Left lung (tissue), 10 donors: ENCODE data around the gene WASF2. TPM values are rescaled to one million over a fixed set of nuclear protein-coding genes. Genes with fewer than 3 reads are reported as not detected.
A peak's percentile ranks its signal among the peaks of the same experiment; 100 is the strongest.

Source experiments
- ATAC-seq: fragments of 200-7000 bp; cut with Tn5 transposase; one replicate; pipeline ENCODE4 v1.9.1; 2020; ENCODE audit warnings: moderate library complexity
- DNase-seq, 4 donors: peaks; one replicate each; pipeline ENCODE4 v3.0.0-alpha.2; 2013 to 2020
- H3K27ac ChIP-seq, 2 donors: fragments of 200-600 bp; sonication (generic) in 1 of 2; one replicate each; pipeline versions ENCODE4 v1.5.0 to v1.8.0; 2020 to 2021
- H3K27me3 ChIP-seq, 2 donors: fragments of 200-600 bp; sonication (generic) in 1 of 2; one replicate each; pipeline versions ENCODE4 v1.5.0 to v1.8.0; 2020 to 2021
- H3K36me3 ChIP-seq, 2 donors: fragments of 200-600 bp; sonication (generic) in 1 of 2; one replicate each; pipeline versions ENCODE4 v1.5.0 to v1.8.0; 2020 to 2021
- H3K4me1 ChIP-seq, 2 donors: fragments of 200-600 bp; one replicate each; pipeline ENCODE4 v1.8.0; 2021
- H3K4me3 ChIP-seq, 2 donors: fragments of 200-600 bp; sonication (generic) in 1 of 2; one replicate each; pipeline versions ENCODE4 v1.5.0 to v1.8.0; 2020 to 2021; ENCODE audit warnings: mild to moderate bottlenecking in 1 of 2
- H3K9me3 ChIP-seq, 2 donors: fragments of 200-600 bp; sonication (generic) in 1 of 2; one replicate each; pipeline versions ENCODE4 v1.5.0 to v1.8.0; 2020 to 2021
- CTCF ChIP-seq, 2 donors: fragments of 200-600 bp; sonication (generic) in 1 of 2; IDR thresholded peaks; one replicate each; pipeline versions ENCODE4 v1.5.0 to v1.8.0; 2021; ENCODE audit warnings: antibody characterized with exemption in 2 of 2
- intact Hi-C, 2 donors: fragments of 100-400 bp; cut with DNase I; formaldehyde crosslinking; loops; one replicate each; pipeline versions ENCODE4 v1.11.2 to v1.14.2; 2022
- polyA plus RNA-seq, 6 donors: library from polyadenylated mRNA; unstranded; fragments of 120-200 nt; gene quantifications; one replicate each; pipeline ENCODE4 v1.2.1, GENCODE V29; 2013; ENCODE audit not compliant: insufficient read length in 6 of 6
- total RNA-seq, 2 donors: library from RNA; stranded (reverse); fragmentation: NEBNext Ultra II Directional; extraction: Animal tissue kit (Norgen Biotek cat#: 25700); gene quantifications; one replicate each; pipeline ENCODE4 v1.2.1, GENCODE V29; 2021
- donor health status: DM: no; HTN: yes; CAD: no.
- donor health status: DM: no; HTN: no; CAD: no.

Gene WASF2
- total and polyA plus RNA-seq, 8 donors = 108 to 147 (median 134) TPM

GRCh38 chr1:27529704-27530018 is 39.7 kb upstream of the WASF2 start:
- intact Hi-C loops = no loop called here
- H3K9me3 ChIP-seq = no peaks in the 10 kb centered on the region
- peaks cover 42 to 56% of the 10 kb centered on the region in 2 donors for H3K4me1 ChIP-seq
- DNase-seq (no peak), ATAC-seq (no peak)
- H3K27me3 ChIP-seq = peaks cover 0 to 18% of the 10 kb centered on the region in 2 donors
- no peak for TF ChIP-seq CTCF (IDR thresholded peaks at IDR 0.05)
- H3K4me3 ChIP-seq = no peak overlapping the region
- H3K27ac ChIP-seq = peak overlapping the region; percentile 68 to 81
- peaks cover 0 to 20% of the 10 kb centered on the region in 2 donors for H3K36me3 ChIP-seq

- DNase-seq (peak in 3 of 4 donors; percentile 65 to 74 (median 72)), ATAC-seq (peak; percentile 51)
- peaks cover 0 to 15% of the 10 kb centered on the region in 2 donors for H3K36me3 ChIP-seq
- peak overlapping the region; percentile 68 to 81 for H3K27ac ChIP-seq
- peaks cover 0 to 18% of the 10 kb centered on the region in 2 donors for H3K27me3 ChIP-seq
- intact Hi-C loops = no loop called here
- H3K4me3 ChIP-seq = peak overlapping the region; percentile 37 to 38
- no peak for TF ChIP-seq CTCF (IDR thresholded peaks at IDR 0.05)
- no peaks in the 10 kb centered on the region for H3K9me3 ChIP-seq
- peaks cover 42 to 60% of the 10 kb centered on the region in 2 donors for H3K4me1 ChIP-seq
Measured at GRCh38 chr1:27528818-27529703, 39.1 kb upstream of the WASF2 start.

- peaks cover 0 to 6% of the 10 kb centered on the region in 2 donors for H3K36me3 ChIP-seq
Measured at GRCh38 chr1:27527890-27528817, 38.2 kb upstream of the WASF2 start.

GRCh38 chr1:27527223-27527889 is 37.4 kb upstream of the WASF2 start:
- Histone ChIP-seq H3K9me3 (no peaks in the 10 kb centered on the region), H3K27me3 (peaks cover 0 to 18% of the 10 kb centered on the region in 2 donors), H3K27ac (peak overlapping the region; percentile 68 to 81), H3K36me3 (no peaks in the 10 kb centered on the region), H3K4me3 (peak overlapping the region; percentile 37 to 38), H3K4me1 (peaks cover 50 to 77% of the 10 kb centered on the region in 2 donors)
- DNase-seq = peak in 3 of 4 donors; percentile 64 to 93 (median 87)
- intact Hi-C loops = no loop called here
- TF ChIP-seq CTCF (IDR thresholded peaks at IDR 0.05) = no peak
- no peak for ATAC-seq

More at GRCh38 chr1:27527890-27528817, 38.2 kb upstream of the WASF2 start:
- ATAC-seq = peak; percentile 79
- Histone ChIP-seq H3K4me3 (peak overlapping the region; percentile 37 to 38), H3K27me3 (peaks cover 0 to 18% of the 10 kb centered on the region in 2 donors), H3K27ac (peak overlapping the region; percentile 68 to 81), H3K9me3 (no peaks in the 10 kb centered on the region), H3K4me1 (peaks cover 43 to 69% of the 10 kb centered on the region in 2 donors)
- intact Hi-C loops = no loop called here
- DNase-seq = peak; percentile 59 to 88 (median 82)
- no peak for TF ChIP-seq CTCF (IDR thresholded peaks at IDR 0.05)
